NCI-H1694 (cell line): ENCODE measurements around the gene ZFP14.
A peak's percentile ranks its signal among the peaks of the same experiment; 100 is the strongest.

Experiments
- DNase-seq: peaks from one replicate; lab custom pipeline; 2025; lab: John Stamatoyannopoulos, UW

ZFP14 gene

GRCh38 chr19:36378625-36379509 is at the start of gene ZFP14:
Gene ZFP14 (minus strand): TSS chr19:36379201. CDS start chr19:36367892, 11,309 bp downstream.
- DNase-seq, result peak; percentile 79

GRCh38 chr19:36423925-36424324 is 44.9 kb upstream of the ZFP14 start:
- DNase-seq, result no peak

GRCh38 chr19:36421749-36422481 is 42.9 kb upstream of the ZFP14 start:
- no peak for DNase-seq

- no peak for DNase-seq
Measured at GRCh38 chr19:36420961-36421748, 42.2 kb upstream of the ZFP14 start.

- DNase-seq, result peak; percentile 44
Measured at GRCh38 chr19:36418287-36419001, 39.4 kb upstream of the ZFP14 start, which contains the start of gene ZFP82. Gene ZFP82 (minus strand): TSS chr19:36418644. CDS start chr19:36409789, 8,855 bp downstream.

GRCh38 chr19:36417752-36418286 is 38.8 kb upstream of the ZFP14 start:
- DNase-seq, result no peak

GRCh38 chr19:36409841-36410240 is 30.8 kb upstream of the ZFP14 start:
- DNase-seq, result no peak

- DNase-seq, result no peak
Measured at GRCh38 chr19:36408101-36408500, 29.1 kb upstream of the ZFP14 start.

GRCh38 chr19:36404498-36404897 is 25.5 kb upstream of the ZFP14 start:
- DNase-seq, result no peak

- DNase-seq, result no peak
Measured at GRCh38 chr19:36401475-36401874, 22.5 kb upstream of the ZFP14 start.

GRCh38 chr19:36398571-36398970 is 19.6 kb upstream of the ZFP14 start:
- no peak for DNase-seq

GRCh38 chr19:36392916-36393673 is 14.1 kb upstream of the ZFP14 start:
- DNase-seq, result no peak

GRCh38 chr19:36379510-36379819 is 464 bp upstream of the ZFP14 start:
- no peak for DNase-seq

GRCh38 chr19:36377541-36378178 is 1.3 kb downstream of the ZFP14 start:
- DNase-seq, result no peak

GRCh38 chr19:36373638-36374156 is 5.3 kb downstream of the ZFP14 start:
- DNase-seq, result no peak

- DNase-seq, result no peak
Measured at GRCh38 chr19:36371886-36372285, 7.1 kb downstream of the ZFP14 start.

- DNase-seq, result no peak
Measured at GRCh38 chr19:36363845-36364244, 15.2 kb downstream of the ZFP14 start.

GRCh38 chr19:36340786-36341372 is 38.1 kb downstream of the ZFP14 start:
- DNase-seq, result no peak
